SW 1271 (cell line): ENCODE data around the gene BNC2.

ENCODE experiments used
- DNase-seq, 2 experiments: peaks; one replicate each; lab custom pipeline; 2025; lab: John Stamatoyannopoulos, UW

BNC2 gene

DNA sequence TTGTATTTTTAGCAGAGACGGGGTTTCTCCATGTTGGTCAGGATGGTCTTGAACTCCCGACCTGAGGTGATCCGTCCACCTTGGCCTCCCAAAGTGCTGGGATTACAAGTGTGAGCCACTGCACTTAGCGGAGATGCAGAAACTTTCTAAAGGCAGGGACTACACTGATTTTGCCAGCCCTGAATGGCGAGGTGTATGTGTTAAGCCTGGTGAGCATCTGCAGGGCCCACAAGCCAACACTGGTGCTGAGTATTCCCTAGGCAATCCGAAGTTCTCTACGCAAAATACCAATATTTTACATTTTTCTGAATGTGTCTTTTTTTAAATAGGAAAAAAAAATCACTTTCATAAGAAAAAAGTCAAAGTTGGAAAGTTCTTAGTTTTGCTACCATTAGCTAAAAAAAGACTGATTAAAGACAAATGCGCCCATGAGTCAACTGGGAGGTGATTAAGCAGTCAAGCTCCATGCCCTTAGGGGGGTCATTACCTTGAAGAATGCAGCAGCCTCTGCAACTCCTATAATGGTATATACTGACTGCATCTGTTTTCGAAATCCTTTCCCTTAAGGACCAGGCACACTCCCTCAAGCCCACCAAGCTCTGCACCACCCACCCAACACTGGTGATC is 502.8 kb downstream of the BNC2 start:
- no peak for DNase-seq

DNA sequence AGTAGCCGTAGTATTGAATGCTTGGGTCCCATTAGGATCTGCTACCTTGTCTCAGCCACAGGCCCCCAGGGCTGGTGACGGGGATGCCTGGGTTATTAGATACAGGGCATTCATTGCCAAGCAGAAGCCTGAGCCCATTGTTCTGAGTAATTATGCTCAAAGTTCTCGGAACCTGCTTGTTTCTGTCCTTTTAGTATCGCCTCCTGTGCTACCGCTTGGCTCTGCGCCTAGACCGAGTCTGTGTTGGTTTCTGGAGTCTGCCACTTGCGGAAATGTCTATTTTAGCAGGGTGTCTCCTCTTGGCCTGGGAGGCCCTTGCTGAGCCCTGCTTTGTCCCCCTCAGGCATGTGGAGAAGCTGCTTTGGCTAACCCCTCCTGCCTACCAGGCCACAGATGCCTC is 506.1 kb downstream of the BNC2 start:
- DNase-seq: no peak

DNA sequence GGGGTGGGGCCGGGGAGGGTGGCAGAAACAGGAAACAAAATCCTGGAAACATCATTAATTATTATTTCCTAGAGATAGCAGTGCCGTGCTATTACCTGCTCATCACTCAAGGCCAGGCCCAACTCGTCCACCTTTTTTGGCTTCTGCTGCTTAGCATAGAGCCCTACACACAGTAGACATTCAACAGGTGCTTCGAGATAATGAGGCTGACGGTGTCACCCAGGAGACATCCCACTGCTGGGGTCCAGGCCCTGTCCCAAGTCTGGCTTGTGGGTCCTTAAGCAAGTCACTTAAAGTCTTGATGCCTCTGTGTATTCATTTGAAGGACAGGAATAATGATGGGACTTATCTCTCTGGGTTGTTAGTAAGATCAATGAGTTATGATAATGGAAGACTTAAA is 506.6 kb downstream of the BNC2 start:
- DNase-seq: no peak

DNA sequence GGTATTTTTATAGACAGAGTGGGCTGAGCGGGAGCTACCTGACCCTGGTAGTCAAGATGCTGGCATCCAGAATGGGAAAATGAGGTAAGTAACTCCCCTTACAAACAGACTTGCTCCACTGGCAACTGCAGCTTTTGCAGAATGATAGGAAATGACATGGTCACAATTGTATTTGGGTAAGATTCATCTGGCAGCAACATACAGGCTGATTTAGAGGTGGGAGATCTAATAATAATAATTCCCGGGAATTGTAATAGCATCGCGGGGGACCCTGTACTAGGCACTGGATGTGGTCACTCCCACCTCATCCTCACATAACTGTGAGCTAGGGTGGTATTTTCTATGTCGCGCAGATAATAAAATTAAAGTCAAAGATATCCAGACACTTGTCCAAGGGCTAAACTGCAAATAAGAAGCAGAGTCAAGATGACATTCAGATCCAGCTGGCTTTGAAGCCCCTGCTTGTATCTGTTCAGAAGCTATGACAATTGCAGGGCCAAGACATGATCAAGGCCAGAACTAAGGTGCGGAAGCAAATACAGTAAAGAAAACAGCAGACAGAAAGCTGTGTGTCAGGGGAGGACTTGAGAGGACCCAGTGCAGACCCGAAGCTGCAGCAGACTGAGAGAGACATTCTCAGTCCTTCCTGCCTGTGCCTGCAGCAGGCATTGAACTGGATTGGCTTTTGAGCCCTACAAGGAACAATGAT is 507.2 kb downstream of the BNC2 start:
- DNase-seq: no peak

DNA sequence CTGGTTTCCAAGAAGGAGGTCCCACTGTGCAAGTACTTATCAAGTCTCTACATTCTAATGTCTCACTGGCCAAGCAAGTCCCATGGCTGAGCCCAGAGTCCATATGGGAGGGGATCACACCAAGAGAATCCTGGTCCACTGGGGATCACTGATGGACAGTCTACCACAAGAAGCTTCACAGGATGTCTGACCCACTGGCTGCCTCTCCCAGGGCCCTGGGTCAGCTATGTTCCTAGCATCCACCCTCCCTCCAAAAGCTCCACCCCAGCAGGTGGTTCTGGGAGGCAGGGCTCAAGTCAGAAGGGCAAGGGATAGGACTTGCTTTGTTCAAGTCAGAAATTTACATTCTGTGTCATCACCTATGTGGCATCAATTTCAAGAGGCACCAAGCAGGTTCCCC is 508.5 kb downstream of the BNC2 start:
- no peak for DNase-seq

DNA sequence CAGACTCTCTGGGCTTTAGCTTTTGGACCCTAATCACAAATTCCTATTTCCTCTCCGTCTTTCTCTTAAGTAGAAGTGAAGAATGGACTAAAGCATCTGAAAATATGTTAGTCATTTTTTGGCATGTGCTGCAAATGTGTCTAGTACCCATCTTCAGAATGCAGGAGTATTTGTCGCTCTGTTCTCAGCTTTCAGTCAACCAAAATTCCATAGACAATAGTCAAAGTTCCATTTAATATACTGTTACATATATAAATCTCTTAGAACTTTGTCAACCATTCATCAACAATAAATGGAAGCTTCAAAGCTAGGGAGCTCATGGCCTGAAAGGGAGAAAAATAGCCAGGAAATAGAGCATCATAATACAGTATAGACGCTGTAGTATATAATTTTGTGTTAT is 509.4 kb downstream of the BNC2 start:
- no peak for DNase-seq

DNA sequence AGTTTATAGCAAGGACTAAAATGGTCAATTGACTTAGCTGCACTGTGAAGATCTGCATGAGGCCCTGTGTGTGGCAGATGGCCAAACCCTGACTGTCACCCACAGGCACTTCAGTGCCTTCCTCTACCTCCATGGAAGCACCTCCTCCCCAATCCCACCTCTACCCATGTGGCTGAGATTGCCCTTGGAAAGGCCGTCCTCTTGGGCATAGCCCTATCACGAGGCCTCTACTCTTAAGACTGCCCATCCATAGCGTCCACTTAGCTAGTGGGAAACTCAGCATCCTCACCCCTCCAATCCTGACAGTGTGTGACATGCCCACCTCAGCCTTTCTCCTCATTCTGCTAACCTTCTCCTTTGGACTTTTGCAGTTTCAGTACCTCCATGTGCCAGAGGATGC is 510.2 kb downstream of the BNC2 start:
- DNase-seq: no peak
